ENCODE data around the gene GALE. TPM values are rescaled to one million over a fixed set of nuclear protein-coding genes. Genes with fewer than 3 reads are reported as not detected.
"Not testable (repeated sequence)": the region's sequence is repeated elsewhere in the genome, so short reads cannot be mapped to it uniquely, and the experiment has no call there.

GALE gene
- total RNA-seq, 1 experiment from 2014 or later: 44.8 TPM

- in situ Hi-C loops (cut with HindIII; ENCODE audit: low sequenced_read_pairs): no loop called here
- no peak for DNase-seq (ENCODE audit: low spot score)
Observed at GRCh38 chr1:23814016-23814415, 13.5 kb upstream of the GALE start.

- peak; percentile 13 for DNase-seq (ENCODE audit: low spot score)
- in situ Hi-C loops (cut with HindIII; ENCODE audit: low sequenced_read_pairs): no loop called here
Observed at GRCh38 chr1:23810818-23811540, 10.4 kb upstream of the GALE start.

GRCh38 chr1:23809751-23810171 lies 9.2 kb upstream of the GALE start:
- in situ Hi-C loops (cut with HindIII; ENCODE audit: low sequenced_read_pairs): no loop called here

GRCh38 chr1:23807453-23807852 lies 6.9 kb upstream of the GALE start:
- in situ Hi-C loops (cut with HindIII; ENCODE audit: low sequenced_read_pairs): no loop called here
- no peak for DNase-seq (ENCODE audit: low spot score)

More at GRCh38 chr1:23809751-23810171, 9.2 kb upstream of the GALE start:
- peak; percentile 26 for DNase-seq (ENCODE audit: low spot score)

- in situ Hi-C loops (cut with HindIII; ENCODE audit: low sequenced_read_pairs): no loop called here
- DNase-seq (ENCODE audit: low spot score): no peak
Observed at GRCh38 chr1:23806280-23806679, 5.7 kb upstream of the GALE start.

GRCh38 chr1:23805025-23805424 lies 4.5 kb upstream of the GALE start:
- in situ Hi-C loops (cut with HindIII; ENCODE audit: low sequenced_read_pairs): no loop called here
- no peak for DNase-seq (ENCODE audit: low spot score)

GRCh38 chr1:23804183-23804835 lies 3.8 kb upstream of the GALE start:
- DNase-seq (ENCODE audit: low spot score): no peak
- in situ Hi-C loops (cut with HindIII; ENCODE audit: low sequenced_read_pairs): no loop called here

GRCh38 chr1:23803674-23804073 lies 3.1 kb upstream of the GALE start:
- in situ Hi-C loops (cut with HindIII; ENCODE audit: low sequenced_read_pairs): no loop called here

GRCh38 chr1:23802809-23803342 lies 2.3 kb upstream of the GALE start:
- in situ Hi-C loops (cut with HindIII; ENCODE audit: low sequenced_read_pairs); DNase-seq (ENCODE audit: low spot score): not testable (repeated sequence)

More at GRCh38 chr1:23803674-23804073, 3.1 kb upstream of the GALE start:
- no peak for DNase-seq (ENCODE audit: low spot score)

- in situ Hi-C loops (cut with HindIII; ENCODE audit: low sequenced_read_pairs): no loop called here
- no peak for DNase-seq (ENCODE audit: low spot score)
Observed at GRCh38 chr1:23801876-23802275, 1.3 kb upstream of the GALE start.

GRCh38 chr1:23801338-23801748 lies 789 bp upstream of the GALE start:
- in situ Hi-C loops (cut with HindIII; ENCODE audit: low sequenced_read_pairs): no loop called here
- peak; percentile 38 for DNase-seq (ENCODE audit: low spot score)

GRCh38 chr1:23799570-23800399 lies 769 bp downstream of the GALE start:
- in situ Hi-C loops (cut with HindIII; ENCODE audit: low sequenced_read_pairs): no loop called here
- DNase-seq (ENCODE audit: low spot score): no peak

- DNase-seq (ENCODE audit: low spot score): no peak
- in situ Hi-C loops (cut with HindIII; ENCODE audit: low sequenced_read_pairs): no loop called here
Observed at GRCh38 chr1:23799255-23799569, 1.3 kb downstream of the GALE start.

GRCh38 chr1:23798662-23799142 lies 1.9 kb downstream of the GALE start:
- in situ Hi-C loops (cut with HindIII; ENCODE audit: low sequenced_read_pairs): no loop called here
- no peak for DNase-seq (ENCODE audit: low spot score)

GRCh38 chr1:23797478-23798448 lies 2.8 kb downstream of the GALE start:
- in situ Hi-C loops (cut with HindIII; ENCODE audit: low sequenced_read_pairs): no loop called here
- no peak for DNase-seq (ENCODE audit: low spot score)

- in situ Hi-C loops (cut with HindIII; ENCODE audit: low sequenced_read_pairs): no loop called here
- peak; percentile 22 for DNase-seq (ENCODE audit: low spot score)
Observed at GRCh38 chr1:23796466-23797271, 3.9 kb downstream of the GALE start.

- in situ Hi-C loops (cut with HindIII; ENCODE audit: low sequenced_read_pairs): no loop called here
- DNase-seq (ENCODE audit: low spot score): no peak
Observed at GRCh38 chr1:23795676-23796465, 4.7 kb downstream of the GALE start.
